Activated CD4-positive, alpha-beta T cell treated with anti-CD3 and anti-CD28 coated beads, Interleukin-2, Interleukin-6, amounts not matched to agents 100 ng/mL and 50 ng/mL, durations not matched to agents 16 hours and 8 hours (primary cell): Measurements from ENCODE around the gene RAVER2.
A peak's percentile ranks its signal among the peaks of the same experiment; 100 is the strongest.

Experiments used
- DNase-seq: peaks from one replicate; pipeline ENCODE4 v3.0.0-alpha.2; 2020

Gene RAVER2

GRCh38 chr1:64848803-64849202 lies 103.9 kb downstream of the RAVER2 start:
- no peak for DNase-seq

DNA sequence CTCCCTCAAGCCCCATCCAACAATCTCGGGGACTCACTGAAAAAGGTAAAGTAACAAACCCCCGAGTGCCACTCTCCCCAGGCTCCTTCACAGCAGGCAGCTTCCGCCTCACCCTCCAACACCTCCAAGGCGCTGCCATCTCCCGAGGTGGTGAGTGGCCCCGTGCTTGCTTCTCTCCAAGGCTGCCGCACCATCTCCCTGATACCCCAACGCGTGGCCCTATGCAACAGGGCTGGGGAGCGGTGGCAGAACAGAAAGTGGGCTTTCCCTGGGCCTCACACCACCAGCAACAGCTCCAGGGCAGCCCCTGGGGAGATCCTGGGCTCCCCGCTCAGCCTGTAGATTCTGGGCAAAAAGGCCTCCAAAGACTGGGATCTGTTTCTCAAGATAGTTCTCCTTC lies 105.1 kb downstream of the RAVER2 start:
- no peak for DNase-seq

DNA sequence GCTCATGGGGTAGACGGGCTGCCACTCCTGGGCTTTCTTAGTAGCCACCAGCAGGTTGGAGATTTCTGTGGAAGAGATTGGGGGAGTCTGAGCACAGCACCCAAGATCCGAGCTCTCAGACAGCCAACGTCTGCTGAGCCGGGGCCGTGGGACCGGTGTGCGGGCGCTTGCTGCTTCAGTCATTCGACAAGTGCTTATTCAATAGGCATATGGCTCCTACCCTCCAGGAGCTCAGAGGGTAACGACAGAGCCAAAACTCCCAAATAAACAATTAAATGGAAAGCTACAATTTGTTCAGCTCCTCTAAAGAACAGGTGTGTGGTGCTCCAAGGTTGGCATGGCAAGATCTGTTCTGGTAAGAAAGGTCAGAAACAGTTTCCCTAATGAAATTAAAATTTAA lies 106.0 kb downstream of the RAVER2 start:
- DNase-seq, result no peak

GRCh38 chr1:64851664-64852063 lies 106.8 kb downstream of the RAVER2 start:
- DNase-seq, result no peak

- no peak for DNase-seq
These were observed 109.8 kb downstream of the RAVER2 start for GRCh38 chr1:64854674-64855073.

- DNase-seq, result no peak
These were observed 110.7 kb downstream of the RAVER2 start for GRCh38 chr1:64855557-64855956.

- DNase-seq, result no peak
These were observed 111.7 kb downstream of the RAVER2 start for GRCh38 chr1:64856553-64856952.

DNA sequence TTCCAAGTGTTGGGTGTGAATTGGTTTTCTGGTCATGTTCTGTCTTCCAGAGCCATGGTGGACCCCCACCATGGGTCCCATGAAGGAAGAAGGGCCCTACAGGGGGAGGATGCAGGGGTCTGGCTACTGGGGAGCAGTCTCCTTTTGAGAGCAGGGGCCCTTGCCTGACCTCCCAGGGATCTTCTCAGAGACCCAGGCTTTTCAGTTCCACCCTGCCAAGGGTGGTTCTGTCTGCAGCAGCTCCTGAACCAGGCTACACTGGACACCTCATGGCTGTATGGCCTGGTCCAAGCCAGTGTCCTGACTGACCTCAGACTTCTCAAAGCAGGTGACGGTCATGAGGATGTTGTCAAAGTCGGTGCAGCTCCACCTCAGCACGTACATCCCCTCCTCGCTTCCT lies 112.5 kb downstream of the RAVER2 start:
- DNase-seq, result no peak

- no peak for DNase-seq
These were observed 116.7 kb downstream of the RAVER2 start for GRCh38 chr1:64861611-64862010.

DNA sequence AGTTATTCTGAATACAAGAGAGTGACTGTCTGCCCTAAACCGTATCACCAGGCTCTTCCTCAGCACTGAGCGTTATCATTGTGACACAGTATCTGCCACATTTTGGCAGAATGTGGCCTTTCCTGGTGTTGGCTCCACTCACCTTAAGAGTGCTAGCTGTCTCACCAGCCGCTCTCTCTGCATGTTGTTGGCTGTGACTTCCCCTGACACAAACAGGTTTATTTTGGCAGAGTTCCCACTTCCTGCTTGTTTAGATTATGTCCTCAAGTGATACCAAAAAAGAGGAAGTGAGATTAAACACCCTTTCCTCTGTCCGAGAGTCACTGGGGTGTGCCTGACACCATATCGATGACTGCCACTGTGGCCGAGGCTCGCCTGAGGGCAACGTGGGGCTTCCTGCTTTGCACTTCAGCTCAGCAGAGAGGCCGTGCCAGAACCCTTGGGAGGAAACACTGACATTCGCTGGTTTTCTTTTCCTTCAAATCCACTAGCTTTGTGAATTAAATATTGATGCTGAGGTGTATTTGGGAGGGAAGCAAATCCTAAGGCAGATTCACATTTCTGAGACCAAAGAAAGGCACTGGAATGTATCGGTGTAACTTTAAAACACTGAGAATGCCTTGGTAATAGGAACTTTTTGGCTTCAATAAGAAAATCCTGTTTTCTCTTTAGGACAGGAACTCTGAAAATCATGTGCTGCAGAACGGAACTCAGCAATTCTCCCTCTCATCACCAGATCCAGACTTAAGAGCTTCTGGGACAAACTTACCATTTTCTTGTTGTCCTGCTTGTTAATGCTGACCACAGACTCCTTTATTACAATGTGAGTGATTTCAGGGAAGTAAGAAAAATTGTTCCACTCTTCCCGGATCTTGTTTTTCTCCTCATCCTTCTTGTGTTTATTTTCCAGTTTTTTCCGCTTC lies 119.4 kb downstream of the RAVER2 start:
- DNase-seq, result peak; percentile 68

- DNase-seq, result no peak
These were observed 120.4 kb downstream of the RAVER2 start for GRCh38 chr1:64865105-64865757.

DNA sequence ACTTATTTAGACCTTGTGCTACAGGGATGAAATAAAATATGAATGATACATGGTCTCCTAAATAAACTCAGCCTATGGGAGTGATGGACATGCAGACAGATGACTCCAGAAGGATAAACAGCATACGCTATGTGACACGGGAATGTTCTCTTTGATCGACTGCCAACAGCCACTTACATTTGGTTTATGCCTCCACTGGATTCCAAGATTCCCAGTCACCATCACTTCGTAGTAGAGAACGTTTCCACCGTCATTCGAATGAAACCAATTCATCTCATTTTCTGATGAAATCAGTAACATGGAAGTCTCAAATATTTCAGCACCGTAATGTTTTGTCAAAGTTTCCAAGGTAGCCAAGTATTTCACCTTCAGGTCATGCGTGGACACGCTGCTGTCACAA lies 121.8 kb downstream of the RAVER2 start:
- no peak for DNase-seq

DNA sequence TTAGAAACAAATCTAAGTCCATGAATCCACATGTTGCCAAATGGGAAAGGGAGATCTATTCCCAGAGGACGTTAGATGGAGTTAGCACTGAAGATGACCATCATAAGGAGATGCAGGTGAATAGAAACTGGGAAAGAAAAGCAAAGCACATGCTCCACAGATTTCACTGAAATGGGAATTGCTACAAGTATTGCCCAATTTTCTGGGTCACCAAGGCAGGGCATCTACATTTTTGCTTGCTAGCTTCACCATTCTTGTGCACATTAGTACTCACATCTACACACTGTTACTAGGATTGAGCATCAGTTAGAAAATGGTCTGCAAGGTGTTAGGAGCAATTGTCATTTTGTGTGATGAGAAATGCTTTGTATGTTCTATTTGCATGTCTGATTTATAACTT lies 122.4 kb downstream of the RAVER2 start:
- DNase-seq, result no peak

DNA sequence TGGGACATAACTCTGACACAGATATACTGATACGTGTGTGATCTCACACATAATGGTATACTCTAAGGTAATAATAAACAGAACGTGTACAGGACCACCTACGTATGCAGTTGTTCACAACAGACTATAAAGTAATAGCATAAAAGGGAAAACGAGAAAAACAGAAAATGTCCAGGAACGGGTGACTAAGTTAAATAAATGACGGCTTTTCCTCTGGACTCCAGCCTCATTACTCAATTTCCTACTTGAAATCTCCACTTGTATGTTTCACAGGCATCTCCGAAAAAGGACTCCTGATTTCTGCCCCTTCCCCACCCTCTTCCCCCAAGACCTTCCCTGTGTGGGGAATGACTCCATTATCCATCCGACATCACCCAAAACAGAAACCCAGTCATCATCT lies 126.4 kb downstream of the RAVER2 start:
- no peak for DNase-seq

- DNase-seq, result no peak
These were observed 127.2 kb downstream of the RAVER2 start for GRCh38 chr1:64872067-64872466.

GRCh38 chr1:64873576-64873975 lies 128.7 kb downstream of the RAVER2 start:
- DNase-seq, result no peak

DNA sequence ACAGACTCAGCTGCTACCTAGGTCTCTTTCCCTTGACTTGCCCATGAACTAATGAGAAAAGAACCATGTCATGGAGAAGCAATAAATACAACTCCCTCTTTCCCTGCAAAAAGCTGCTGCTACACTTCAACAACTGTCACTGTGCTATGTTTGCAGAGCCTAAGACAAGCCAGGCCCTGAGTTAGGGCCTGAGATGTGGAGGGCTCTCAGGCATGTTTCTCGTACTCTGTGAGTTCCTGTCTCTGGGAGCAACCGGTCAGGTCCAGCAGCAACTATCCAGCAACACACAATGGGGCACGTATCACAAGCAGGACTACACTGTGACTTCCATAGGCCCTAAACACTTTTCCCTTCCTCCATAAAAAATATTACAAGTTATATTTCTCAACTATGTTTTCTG lies 129.8 kb downstream of the RAVER2 start:
- no peak for DNase-seq

- no peak for DNase-seq
These were observed 130.2 kb downstream of the RAVER2 start for GRCh38 chr1:64875101-64875500.

DNA sequence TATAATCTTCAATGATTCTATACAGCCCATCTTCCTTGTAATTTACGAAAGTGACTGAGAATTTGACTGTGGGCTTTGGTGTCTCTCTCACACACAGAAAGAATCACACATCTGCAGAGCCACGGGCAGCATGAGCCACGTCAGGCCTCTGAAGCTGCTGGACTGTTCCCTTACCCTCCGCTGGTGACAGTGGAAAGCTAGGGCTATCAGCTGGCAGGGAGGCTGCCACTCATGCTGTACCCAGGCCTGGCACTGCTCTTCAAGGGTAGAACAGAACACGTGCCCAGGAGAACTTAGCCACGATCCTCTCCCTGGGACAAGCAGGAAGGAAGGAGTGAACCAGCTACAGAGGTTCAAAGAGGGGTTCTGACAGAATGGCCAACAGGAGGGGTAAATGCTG lies 130.7 kb downstream of the RAVER2 start:
- DNase-seq, result no peak

DNA sequence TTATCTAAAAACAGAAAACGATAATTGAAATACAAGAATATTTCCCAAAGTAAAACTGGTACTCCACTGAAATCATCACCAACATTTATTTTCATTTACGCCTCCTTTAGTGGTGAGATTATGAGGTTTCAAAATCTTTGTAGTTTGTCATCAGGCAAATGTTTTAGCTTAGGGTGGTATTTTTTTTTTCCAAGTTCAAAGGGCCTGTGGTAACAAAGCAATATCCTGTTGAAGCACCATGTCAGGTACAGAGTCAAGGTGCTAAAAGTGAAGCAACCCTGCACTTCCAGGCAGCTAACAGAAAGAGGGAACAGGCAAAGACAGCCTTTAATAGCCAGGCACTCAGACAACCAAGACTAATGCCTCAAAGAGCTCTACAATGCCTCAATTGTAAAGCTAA lies 132.3 kb downstream of the RAVER2 start:
- peak; percentile 36 for DNase-seq

GRCh38 chr1:64877598-64877997 lies 132.7 kb downstream of the RAVER2 start:
- DNase-seq, result no peak

GRCh38 chr1:64878090-64878489 lies 133.2 kb downstream of the RAVER2 start:
- DNase-seq, result no peak

DNA sequence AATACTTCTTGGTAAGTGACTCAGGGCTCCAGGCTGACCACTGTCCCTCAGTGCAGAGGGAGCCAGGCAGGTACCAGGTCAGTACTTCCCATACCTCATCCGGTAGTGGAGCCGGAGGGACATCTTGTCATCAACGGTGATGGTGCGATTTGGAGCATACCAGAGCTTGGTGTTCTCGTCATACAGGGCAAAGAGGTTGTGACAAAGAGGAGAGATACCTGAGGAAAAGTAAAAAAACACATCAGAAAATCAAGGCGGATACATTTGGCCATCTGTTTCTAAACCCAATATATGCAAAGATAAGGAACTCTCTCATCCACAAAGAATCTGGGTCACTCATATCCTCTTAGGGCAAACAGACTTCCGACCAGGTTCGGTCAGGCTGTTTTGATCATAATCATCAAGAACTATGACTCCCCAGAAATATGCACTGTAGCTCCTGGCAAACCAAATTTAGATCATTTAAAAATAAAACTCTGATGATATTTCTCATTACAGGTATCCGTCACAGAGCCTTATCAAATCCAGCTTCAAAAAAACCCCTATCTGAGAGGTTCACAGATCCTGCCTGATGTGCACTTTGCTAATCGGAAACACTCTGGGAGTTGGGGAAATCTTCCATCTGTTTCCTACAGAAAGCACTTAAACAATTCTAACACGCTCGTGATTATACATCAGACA lies 134.2 kb downstream of the RAVER2 start:
- no peak for DNase-seq

GRCh38 chr1:64880449-64880848 lies 135.6 kb downstream of the RAVER2 start:
- no peak for DNase-seq
